HG03460 (cell line): ENCODE measurements around the gene KRT79.
A peak's percentile ranks its signal among the peaks of the same experiment; 100 is the strongest.
"Not testable (repeated sequence)": the region's sequence is repeated elsewhere in the genome, so short reads cannot be mapped to it uniquely, and the experiment has no call there.

Experiments
- ATAC-seq: cut with Tn5 transposase; IDR thresholded peaks from one replicate; pipeline ENCODE4 v1.9.1; 2021; ENCODE audit not compliant: unreplicated experiment

The KRT79 gene

GRCh38 chr12:52833922-52834726 is at the start of gene KRT79:
TSS of gene KRT79 (minus strand) at chr12:52834311. CDS start at chr12:52834260, 51 bp downstream.
- no peak for ATAC-seq

- not testable (repeated sequence) for ATAC-seq
Measured at GRCh38 chr12:52880499-52880898, 46.4 kb upstream of the KRT79 start.

GRCh38 chr12:52879394-52880351 is 45.6 kb upstream of the KRT79 start:
- no peak for ATAC-seq

- no peak for ATAC-seq
Measured at GRCh38 chr12:52878507-52879393, 44.6 kb upstream of the KRT79 start.

- ATAC-seq = no peak
Measured at GRCh38 chr12:52877242-52877641, 43.1 kb upstream of the KRT79 start.

GRCh38 chr12:52876372-52876771 is 42.3 kb upstream of the KRT79 start:
- no peak for ATAC-seq

GRCh38 chr12:52874573-52875435 is 40.7 kb upstream of the KRT79 start:
- no peak for ATAC-seq

- no peak for ATAC-seq
Measured at GRCh38 chr12:52873832-52874572, 39.9 kb upstream of the KRT79 start.

GRCh38 chr12:52873513-52873831 is 39.4 kb upstream of the KRT79 start:
- no peak for ATAC-seq

GRCh38 chr12:52872644-52873389 is 38.7 kb upstream of the KRT79 start:
- ATAC-seq = no peak

- ATAC-seq = no peak
Measured at GRCh38 chr12:52871291-52872039, 37.4 kb upstream of the KRT79 start.

- ATAC-seq = peak; percentile 51
Measured at GRCh38 chr12:52870361-52871290, 36.5 kb upstream of the KRT79 start.

- no peak for ATAC-seq
Measured at GRCh38 chr12:52867642-52868041, 33.5 kb upstream of the KRT79 start.

GRCh38 chr12:52867152-52867551 is 33.0 kb upstream of the KRT79 start:
- no peak for ATAC-seq

- ATAC-seq = no peak
Measured at GRCh38 chr12:52865090-52865944, 31.2 kb upstream of the KRT79 start.

GRCh38 chr12:52862023-52862422 is 27.9 kb upstream of the KRT79 start:
- ATAC-seq = no peak
